ENCODE measurements around the gene CENPH.

DNA sequence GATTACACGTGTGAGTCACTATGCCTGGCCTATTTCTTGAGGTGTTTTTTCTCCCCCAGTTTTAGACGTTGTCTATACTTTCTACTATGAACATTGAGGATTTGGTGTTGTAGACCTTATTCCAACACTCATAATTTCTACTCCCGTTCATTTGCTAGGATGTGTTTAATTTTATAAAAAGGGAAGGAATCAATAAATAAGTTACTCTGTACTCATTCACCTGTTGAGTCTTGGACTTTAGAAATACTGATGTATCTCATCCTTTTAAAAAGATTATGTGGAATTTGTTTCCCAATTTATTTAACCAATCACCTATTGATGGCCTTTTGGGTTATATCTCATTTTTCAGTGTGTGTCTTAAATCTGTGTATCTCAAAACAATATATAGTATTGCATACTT is 48.5 kb downstream of the CENPH start:
- TF ChIP-seq ZBTB33 (IDR thresholded peaks at IDR 0.05; ENCODE audit: borderline replicate concordance, low read depth) (no peak), TCF12 (IDR thresholded peaks at IDR 0.05) (no peak), EP300 (IDR thresholded peaks at IDR 0.05; ENCODE audit: borderline replicate concordance in 1 of 2, low read depth in 1 of 2, low read length in 1 of 2) (no peak), CHD2 (IDR thresholded peaks at IDR 0.05; ENCODE audit: low read length, partially characterized antibody) (no peak), CTCF (IDR thresholded peaks at IDR 0.05) (no peak), YY1 (IDR thresholded peaks at IDR 0.05; ENCODE audit: low read depth) (no peak), NRF1 (IDR thresholded peaks at IDR 0.05; ENCODE audit: low read depth, low read length) (no peak), MXI1 (IDR thresholded peaks at IDR 0.05; ENCODE audit: low read depth, low read length) (no peak)
- TF ChIP-seq, protein P1, sequence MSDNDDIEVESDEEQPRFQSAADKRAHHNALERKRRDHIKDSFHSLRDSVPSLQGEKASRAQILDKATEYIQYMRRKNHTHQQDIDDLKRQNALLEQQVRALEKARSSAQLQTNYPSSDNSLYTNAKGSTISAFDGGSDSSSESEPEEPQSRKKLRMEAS (IDR thresholded peaks at IDR 0.05; ENCODE audit: low read depth), result no peak

All from SK-N-SH (cell line).